GM06990 (cell line): ENCODE measurements around the gene HS6ST1.

Experiments
- DNase-seq: peaks from one replicate; pipeline ENCODE4 v3.0.0-alpha.2; 2011; ENCODE audit not compliant: insufficient read length; ENCODE audit errors: extremely low read depth
- H3K27me3 ChIP-seq: replicated peaks from 2 replicates; pipeline ENCODE4 v1.6.0; 2011; ENCODE audit warnings: low read length; ENCODE audit not compliant: control insufficient read depth, insufficient read depth
- H3K36me3 ChIP-seq: 2 replicates; pipeline ENCODE4 v1.5.1; 2011; ENCODE audit warnings: low read length; ENCODE audit not compliant: control insufficient read depth, insufficient read depth
- H3K4me3 ChIP-seq: replicated peaks from 2 replicates; pipeline ENCODE4 v1.5.1; 2011; ENCODE audit warnings: low read depth, mild to moderate bottlenecking, control low read depth, low read length
- TF ChIP-seq, protein P1 (sequence below): IDR thresholded peaks from 2 replicates; pipeline ENCODE4 v1.5.1; 2011; ENCODE audit warnings: low read length, control low read depth, mild to moderate bottlenecking, inconsistent platforms; ENCODE audit not compliant: insufficient read depth, poor library complexity, severe bottlenecking

HS6ST1 gene

DNA sequence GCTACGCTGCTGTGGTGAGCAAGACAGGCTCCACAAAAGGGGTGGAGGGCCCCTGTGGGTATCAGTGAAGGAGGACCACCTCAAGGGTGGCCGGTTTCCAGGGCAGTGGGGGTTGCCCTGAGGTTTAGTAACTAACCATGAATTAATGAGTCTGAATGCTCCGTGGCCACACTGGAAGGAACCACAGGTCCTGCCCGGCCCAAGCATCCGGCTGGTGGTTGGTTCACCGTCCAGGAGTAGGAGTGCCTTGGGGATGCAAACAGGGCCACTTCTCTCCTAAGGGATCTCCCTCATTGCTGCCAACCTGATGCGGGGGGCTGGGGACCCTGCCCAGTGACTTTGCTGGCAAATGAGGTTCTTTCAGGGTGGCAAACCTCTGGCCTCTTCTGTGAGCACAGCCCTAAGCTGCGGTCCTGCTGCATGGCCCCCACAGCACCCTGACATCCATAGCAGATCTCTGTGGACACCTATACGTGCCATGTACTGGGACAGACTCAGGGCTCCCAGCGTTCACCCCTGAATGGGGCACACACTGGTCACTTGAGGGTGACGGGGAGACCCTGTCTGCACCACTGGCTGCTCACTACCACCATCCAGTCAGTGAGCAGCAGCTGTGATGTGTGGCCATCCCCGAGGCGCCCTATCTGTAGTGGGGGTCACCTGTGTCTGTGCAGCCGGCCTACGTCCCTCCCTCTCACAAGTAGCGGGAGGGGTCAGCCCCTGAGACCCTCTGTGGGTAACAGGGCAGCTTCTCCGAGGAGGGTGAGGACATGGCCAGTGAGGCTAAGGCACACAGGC, 41.6 kb downstream of the HS6ST1 start:
- no peak for DNase-seq
- H3K27me3 ChIP-seq: no peaks in the 10 kb centered on the region
- TF ChIP-seq, protein P1, sequence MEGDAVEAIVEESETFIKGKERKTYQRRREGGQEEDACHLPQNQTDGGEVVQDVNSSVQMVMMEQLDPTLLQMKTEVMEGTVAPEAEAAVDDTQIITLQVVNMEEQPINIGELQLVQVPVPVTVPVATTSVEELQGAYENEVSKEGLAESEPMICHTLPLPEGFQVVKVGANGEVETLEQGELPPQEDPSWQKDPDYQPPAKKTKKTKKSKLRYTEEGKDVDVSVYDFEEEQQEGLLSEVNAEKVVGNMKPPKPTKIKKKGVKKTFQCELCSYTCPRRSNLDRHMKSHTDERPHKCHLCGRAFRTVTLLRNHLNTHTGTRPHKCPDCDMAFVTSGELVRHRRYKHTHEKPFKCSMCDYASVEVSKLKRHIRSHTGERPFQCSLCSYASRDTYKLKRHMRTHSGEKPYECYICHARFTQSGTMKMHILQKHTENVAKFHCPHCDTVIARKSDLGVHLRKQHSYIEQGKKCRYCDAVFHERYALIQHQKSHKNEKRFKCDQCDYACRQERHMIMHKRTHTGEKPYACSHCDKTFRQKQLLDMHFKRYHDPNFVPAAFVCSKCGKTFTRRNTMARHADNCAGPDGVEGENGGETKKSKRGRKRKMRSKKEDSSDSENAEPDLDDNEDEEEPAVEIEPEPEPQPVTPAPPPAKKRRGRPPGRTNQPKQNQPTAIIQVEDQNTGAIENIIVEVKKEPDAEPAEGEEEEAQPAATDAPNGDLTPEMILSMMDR: no peak

DNA sequence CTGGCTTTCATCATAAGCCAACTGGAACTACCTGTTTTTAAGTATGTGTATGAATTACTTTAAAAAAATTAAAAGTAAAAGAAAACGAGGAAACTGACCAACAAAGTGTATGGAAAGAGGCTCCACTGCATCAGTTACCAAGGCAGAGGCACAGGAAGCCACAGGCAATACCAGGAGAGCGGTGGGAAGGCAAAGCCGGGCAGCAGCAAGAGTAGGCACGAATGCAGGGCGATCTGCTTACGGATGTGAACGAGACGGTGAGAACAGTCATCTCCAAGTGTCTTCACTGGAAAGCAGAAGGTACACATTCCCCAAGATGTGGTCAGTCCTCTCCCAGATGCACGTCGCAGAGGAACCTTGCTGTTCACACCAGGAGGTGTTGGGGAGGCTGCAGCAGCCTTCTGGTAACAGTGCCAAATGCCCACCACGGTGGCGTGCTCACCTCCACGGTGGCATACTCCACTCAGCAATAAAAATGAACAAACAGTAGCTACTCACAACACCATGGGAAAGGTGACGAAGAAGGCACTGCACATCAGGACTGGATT, 43.1 kb downstream of the HS6ST1 start:
- Histone ChIP-seq H3K27me3 (no peaks in the 10 kb centered on the region), H3K36me3 (no peaks in the 10 kb centered on the region; the same call in 1 of the 2 replicates), H3K4me3 (no peak overlapping the region)
- DNase-seq: no peak
- TF ChIP-seq, protein P1: no peak

More for the DNA sequence above, 41.6 kb downstream of the HS6ST1 start:
- Histone ChIP-seq H3K4me3 (no peak overlapping the region), H3K36me3 (no peaks in the 10 kb centered on the region; the same call in 1 of the 2 replicates)

DNA sequence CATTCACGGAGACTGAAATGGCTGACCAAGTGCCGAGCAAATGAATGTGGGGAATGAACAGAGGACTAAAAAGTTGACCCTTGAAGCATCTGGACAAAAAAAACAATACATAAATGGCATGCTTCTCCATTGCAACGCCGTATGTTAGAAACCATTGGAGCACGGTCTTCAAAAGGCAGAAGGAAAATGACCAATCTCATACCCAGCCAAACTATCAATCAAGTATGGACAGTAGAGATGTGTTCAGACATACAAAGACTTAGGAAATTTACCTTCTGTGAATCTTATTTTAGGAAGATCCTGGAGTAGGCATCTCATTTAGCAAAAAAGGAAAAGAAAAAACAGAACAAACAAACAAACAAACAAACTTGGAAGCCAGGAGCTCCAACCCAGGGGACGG, 44.5 kb downstream of the HS6ST1 start:
- DNase-seq: no peak
- TF ChIP-seq, protein P1: no peak

DNA sequence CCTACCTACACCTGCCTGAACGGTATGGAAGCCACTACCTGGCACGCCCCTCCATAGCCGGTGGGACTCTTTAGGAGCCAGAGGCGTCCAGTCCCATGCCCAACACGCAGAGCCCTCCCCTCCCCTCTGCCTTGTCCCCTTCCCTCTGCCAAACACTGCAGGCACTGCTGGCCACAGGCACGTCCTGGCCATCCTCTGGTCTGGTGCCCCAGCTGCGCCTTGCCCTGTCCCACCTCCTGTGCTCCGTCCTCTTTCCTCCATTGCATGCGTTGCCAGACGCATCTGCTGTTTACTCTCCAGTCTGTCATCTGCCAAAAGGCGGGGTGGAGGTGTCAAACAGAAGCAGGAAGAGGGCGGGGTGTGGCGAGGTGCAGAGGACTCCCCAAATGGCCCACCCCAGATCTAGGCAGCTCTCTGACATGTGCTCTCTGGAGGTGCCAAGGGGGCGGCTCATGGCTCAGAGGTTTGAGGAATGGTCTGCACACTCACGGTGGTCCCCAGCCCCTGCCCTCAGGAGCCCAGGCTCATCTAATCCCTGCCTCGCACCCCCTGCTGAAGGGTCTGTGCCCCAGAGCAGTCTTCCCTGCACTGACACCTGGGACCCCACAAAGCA, 45.1 kb downstream of the HS6ST1 start:
- TF ChIP-seq, protein P1: no peak
- H3K36me3 ChIP-seq: no peaks in the 10 kb centered on the region; the same call in 1 of the 2 replicates
- H3K27me3 ChIP-seq: no peaks in the 10 kb centered on the region
- H3K4me3 ChIP-seq: no peak overlapping the region
- no peak for DNase-seq

More for the DNA sequence above, 44.5 kb downstream of the HS6ST1 start:
- no peaks in the 10 kb centered on the region for H3K27me3 ChIP-seq
- H3K4me3 ChIP-seq: no peak overlapping the region
- no peaks in the 10 kb centered on the region; the same call in 1 of the 2 replicates for H3K36me3 ChIP-seq

DNA sequence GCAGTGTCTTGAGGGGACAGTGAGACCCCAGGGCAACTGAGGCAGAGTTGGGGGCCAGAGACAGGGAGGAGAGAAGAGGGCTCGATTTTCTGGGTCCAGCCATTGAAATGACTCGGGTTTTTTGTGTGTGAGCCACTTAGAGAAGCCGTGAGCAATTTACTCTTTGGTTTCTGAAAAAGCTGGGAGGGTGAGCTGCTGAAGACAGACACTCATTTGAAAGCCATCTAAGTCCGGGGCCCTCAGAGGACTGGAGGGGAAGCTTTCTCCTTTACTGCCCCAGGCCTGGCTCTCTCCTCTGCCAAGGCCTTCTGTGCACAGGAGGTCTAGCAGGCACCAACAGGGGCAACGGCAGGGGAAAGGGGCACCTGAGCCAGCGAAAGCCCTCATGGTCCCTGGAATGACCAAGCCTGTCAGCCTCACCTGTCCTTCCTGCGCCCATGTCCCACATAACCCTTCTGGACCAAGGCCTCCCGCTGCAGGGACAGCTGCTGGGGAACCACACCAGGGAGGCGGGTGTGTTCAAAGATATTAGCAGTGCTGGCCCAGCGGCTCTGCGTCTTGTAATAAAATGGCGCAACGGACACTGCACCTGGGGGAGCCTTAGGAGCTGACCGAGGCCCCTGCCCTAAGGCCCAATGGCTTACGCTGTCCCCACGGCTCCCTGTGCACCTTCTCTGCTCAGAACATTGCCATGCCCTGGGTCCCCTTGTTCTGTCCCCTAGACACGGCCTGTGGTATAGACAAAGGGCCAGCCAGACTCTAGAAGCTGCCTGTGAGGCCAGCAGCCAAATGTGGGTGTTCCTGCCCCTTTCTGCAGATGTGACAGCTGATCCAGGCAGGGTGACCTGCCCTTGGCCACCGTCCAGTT, 45.8 kb downstream of the HS6ST1 start:
- TF ChIP-seq, protein P1: no peak
- no peak for DNase-seq
- Histone ChIP-seq H3K27me3 (no peaks in the 10 kb centered on the region), H3K4me3 (no peak overlapping the region), H3K36me3 (no peaks in the 10 kb centered on the region; the same call in 1 of the 2 replicates)
